Retina (tissue), 1 donor: ENCODE measurements around the gene NEDD4L.

ENCODE experiments used
- DNase-seq: peaks from one replicate; pipeline ENCODE4 v3.0.0-alpha.2; 2016

NEDD4L gene

DNA sequence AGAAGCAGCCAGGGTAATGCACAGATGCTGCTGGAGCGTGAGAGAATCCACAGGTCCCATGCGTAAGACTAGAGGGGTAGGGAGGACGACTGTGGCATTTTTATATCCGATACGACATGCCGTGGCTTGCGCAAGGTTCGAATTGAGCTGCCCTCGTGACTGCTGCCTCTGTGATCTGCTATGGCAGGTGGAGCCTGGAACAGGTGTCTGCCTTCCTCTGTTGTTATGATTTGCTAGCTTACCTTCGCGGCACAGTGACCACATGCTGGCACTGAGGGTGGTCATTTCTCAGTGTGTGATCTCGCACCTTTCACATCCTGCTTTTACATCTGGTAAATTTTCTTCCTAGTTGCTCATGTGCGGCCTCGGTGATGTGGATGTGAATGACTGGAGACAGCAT is 344.7 kb downstream of the NEDD4L start:
- DNase-seq, result no peak

DNA sequence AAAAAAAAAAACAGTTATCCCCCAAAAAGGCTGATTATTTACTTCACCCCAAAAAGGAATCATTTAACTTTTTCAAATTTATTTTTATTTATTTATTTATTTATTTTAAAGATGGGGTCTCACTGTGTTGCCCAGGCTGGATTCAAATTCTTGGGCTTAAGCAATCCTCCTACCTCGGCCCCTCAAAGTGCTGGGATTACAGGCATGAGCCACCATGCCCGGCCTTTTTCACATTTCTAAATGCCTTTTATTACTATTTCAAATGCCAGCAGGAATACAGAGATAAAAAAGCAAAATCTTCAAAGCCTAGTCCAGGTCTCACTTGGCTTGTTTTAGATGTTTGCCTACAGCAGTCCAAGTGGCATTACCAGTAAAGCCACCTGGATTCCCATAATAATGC is 345.7 kb downstream of the NEDD4L start:
- DNase-seq, result no peak

DNA sequence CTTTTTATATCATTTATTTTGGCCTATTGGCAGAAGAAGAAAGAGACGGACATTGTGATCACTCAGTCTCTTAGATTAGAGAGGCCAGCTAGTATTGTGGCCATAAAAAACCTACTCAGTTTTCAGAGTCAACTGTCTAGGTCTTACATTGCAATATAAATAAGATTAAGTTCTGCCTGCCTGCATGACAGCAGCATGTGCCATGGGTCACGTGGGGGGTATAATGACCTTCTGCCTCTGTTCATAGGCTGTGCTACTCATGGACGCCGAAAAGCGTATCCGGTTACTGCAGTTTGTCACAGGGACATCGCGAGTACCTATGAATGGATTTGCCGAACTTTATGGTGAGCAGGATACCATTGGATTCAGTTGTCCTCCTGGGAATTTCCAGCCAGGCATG is 346.4 kb downstream of the NEDD4L start:
- no peak for DNase-seq

DNA sequence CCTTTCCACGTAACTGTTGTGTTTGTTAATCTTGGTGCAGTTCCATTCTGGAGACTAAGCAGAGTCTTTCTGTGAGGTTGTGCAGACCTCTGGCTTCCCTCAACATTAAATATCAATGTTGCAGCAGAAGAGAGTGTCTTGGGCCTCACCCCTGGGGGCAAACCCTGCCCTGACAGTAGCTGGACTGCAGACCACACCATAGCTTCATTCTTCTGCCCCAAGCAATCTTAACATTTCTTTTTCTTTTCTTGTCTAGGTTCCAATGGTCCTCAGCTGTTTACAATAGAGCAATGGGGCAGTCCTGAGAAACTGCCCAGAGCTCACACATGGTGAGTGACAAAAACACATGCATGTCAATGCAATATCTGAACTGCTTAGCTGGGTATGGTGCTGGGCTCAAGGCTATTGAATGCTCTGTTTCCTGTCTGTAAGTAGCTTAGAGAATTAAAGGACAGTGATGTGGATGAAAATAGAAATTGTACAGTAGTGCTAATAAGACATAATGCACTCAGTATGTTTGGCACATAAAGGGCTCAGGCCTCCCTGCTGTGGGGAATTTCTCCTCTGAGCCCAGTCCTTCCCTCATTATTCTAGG is 347.3 kb downstream of the NEDD4L start:
- DNase-seq, result no peak

DNA sequence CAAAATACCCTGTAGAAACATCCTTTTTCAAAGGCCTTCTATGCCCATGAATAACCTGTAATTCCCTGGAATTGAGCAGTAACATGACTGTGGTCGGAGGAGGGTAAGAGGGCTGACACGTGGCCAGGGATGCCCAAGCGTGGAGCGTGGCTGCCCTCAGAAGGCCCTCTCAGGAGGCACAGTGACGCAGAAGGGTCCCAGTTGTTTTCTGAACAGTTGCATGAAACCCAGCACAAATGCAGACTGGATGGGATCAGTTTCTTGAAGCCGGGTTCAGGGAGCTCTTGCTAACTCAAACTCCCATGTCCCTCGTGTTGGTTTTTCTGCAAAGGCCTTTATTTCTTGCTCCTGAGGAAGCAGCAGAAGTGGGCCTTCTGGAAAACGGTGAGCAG is 347.9 kb downstream of the NEDD4L start:
- DNase-seq, result no peak

DNA sequence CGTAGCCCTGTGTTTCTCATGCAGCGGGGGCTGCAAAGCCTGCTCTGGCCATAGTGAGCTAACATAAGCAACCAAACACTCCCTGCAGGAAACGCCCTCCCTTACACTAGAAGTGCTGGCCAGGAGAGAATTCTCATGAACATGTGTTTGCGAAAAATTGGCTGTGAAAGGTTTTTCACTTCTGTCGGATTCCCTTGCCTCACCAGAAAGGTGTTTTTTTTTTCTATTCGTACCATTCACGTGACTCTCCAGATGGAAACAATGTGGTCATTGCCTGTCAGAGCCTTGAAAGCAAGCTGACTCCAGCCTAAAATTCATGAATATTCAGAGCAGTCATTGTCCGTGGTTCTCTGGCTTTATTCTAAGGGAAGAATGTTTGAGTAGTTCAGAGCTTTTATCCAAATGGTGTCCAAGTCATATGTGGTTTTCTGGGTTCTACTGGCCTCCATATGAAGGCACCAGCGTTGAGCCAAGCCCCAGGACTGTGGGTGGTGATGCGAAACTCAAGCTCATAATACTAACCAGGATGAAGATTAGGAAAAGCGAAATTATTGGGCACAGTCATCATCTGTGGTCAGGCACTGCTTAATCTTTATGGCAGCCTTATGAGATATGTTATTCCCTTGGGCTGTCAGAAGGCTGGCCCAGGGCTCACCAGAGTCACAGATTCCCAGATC is 348.4 kb downstream of the NEDD4L start:
- DNase-seq, result no peak

DNA sequence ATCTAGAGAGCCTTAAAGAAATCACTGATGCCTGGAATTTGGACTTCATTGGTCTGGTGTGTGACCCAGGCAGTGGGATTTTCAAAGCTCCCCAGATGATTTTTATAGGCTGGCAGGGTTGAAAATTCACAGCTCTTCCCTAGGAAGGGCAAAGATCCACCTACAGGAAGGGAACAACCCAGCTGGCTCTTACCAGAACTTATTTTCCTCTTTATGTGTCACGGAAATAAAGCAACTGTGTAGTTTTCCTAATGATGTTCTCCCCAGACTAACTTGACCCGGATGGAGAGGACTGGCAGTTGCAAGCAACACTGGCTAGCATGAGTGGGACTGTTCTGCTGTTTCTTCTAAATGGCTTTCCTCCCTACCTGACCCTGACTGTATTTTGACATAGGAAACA is 349.3 kb downstream of the NEDD4L start:
- DNase-seq, result no peak

DNA sequence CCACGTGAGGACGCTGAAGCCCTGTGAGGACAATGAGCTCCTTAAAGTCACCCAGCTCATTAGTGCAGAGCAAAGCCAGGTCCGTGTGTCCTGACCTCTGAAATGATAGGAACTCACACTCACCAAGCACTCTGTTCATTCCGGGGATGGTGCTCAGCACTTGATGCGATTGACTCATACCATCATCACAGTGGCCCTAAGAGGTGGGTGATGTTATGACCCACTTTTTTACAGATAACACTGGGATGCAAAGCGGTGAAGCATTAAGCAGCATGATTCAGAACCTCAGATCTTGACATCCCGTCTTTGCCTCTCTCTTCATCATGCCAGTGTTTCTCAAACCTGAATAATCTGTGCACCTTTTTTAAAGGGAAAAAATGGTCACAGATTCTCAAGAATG is 350.0 kb downstream of the NEDD4L start:
- DNase-seq, result no peak

DNA sequence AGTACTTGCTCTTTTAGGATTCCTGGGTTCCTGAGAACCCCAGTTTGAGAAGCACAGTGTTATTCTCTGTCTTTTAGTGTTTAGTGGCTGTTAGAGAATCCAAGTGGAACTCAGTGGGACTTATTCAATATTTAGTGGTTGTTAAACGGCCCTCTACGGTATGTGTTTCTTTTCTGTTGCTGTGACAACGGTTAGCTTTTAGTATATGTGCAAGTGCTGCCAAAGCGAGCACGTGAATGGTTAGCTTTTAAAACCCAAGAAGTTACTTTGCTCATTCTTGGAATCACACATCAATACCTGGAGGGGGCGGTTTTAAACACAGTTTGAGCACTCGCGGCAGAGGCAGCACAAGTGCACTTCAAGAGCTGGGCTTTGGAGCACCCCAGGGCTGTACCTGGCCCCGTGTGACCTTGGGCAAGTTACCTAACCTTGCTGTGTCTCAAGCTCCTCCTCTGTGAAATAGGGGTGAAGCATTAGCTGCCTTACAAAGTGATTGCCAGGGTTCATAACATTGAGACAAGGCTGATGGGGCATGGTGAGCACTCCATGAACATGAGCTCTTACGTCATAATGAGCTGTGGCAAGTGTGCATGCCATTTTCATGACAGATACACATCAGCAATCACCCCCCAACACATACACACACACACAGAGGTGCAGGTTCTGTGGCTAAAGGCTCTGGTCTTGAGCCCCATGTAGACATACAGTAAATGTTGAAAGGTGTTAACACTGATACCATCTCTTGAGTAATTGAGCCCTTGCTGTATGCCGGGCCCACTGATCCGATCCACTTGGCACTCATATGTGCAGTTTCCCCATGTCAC is 350.8 kb downstream of the NEDD4L start:
- DNase-seq, result no peak

DNA sequence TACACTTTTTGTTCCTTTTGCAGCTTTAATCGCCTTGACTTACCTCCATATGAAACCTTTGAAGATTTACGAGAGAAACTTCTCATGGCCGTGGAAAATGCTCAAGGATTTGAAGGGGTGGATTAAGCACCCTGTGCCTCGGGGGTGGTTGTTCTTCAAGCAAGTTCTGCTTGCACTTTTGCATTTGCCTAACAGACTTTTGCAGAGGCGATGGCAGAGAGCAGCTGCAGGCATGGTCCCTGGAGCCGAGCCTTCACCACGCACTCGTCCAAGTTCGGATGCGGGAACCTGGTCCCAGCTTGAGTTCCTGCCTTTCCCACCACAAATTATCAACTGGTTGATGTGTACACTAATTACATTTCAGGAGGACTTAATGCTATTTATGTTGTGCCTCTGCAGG is 352.1 kb downstream of the NEDD4L start:
- DNase-seq, result no peak

DNA sequence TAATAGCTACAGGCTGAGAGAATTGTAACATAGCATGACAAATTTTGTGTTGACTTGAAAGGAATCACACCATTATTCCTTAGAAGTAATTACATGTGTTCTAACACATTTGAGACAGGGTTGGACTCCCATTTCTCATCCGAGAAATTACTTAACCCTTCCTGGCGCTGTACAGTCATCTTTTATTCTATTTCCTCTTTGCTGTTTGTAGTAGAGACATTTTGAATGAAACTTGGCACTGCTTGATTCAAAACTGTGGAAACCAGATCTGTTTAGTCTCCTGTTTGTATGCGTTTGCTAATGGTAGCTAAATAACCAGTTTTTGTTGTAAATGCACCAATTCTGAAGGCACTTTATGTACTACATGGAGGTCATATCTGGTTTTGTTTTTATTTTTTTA is 352.9 kb downstream of the NEDD4L start:
- no peak for DNase-seq

DNA sequence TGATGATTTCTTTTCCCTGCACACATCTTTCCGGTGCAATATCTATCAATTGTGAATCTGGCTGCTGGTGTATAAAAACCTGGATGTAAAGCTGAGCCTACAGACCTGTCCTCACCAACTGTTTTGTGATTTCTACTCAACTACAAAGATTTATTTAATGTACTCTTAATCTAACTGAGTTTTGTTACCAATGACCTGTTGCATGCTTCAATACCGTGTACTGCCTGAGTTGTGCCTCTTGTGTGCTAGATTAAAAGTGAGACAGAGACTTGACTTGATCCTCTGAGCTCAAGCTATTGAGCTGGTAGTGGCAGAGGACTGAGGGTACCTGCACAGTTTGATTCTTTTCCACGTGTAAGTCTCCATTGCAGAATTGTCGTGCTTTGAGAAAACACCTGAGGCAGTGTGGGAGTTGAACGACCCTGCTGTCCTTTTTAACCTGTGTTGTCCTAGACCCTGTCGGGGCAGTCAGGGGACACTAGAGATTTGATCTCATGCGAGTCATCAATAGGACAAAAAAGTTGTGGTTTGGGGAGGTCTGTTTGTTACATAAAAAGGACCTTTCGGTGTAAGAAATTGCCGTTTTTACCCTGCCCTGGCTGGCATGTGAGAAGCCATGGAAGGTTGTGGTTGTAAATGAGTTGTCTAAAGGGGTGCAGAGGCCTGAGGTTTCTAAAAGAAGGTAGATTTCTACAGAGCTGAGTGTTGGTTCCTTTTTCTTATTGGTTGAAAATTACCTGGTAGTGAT is 353.5 kb downstream of the NEDD4L start:
- DNase-seq, result no peak

DNA sequence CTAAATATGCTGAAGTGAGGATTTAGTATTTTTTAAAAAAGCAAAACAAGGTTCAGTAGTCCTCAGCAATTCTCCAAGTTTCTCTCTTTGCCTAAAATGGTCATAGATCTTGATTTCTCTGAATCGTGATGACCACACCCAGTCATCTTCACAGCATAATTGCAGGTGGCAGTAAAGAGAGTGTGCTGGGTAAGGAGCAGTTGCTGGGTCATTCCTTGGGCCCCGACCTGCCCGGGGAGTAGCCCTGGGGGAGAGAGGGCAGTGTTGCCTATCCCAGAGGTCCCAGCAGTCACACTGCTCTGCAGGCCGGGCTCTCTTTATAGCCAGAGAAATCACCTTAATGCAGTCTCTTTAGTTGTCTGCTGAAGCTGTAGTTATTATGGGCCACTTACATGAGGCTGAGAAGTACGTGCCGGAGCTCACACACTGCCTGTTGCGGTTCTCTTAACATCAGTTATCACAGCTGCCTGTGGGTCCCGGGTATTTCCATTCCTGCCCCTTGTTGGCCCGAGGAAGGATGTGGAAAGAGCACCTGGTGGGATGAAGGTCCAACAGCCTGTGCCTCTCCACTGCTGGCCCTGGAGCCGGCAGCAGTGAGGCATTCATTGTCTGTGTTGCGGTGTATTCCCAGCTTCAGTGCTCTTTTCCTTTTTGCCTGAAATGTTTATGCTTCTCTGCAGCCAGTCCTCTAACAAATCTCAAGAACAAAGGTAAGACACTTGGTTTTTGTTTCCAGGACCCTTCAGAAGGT is 354.8 kb downstream of the NEDD4L start:
- DNase-seq, result no peak

DNA sequence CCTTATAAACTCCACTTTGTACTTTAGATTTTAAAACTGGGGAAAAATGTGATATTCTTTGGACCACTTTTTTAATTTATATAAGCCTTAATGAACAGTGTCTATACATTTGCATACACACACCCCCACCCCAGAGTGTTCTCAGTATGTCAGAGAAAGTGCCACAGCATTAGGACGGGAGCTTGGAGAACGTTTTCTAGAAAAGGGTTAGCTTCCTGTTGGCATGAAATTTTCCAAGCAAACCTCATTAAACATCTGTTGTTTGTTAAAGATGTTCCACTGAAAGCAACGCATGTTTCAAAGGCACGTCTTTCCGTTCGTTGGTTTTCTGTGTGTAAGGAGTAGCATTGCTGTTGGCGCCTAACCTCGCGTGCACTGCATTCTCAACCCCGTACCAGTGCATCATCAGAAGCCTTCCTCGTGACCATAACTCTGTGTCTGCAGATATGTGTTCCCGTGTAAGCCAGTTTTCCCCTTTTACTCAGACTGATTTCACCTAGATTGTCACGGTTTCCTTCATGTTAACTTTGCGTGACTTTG is 356.4 kb downstream of the NEDD4L start:
- no peak for DNase-seq

DNA sequence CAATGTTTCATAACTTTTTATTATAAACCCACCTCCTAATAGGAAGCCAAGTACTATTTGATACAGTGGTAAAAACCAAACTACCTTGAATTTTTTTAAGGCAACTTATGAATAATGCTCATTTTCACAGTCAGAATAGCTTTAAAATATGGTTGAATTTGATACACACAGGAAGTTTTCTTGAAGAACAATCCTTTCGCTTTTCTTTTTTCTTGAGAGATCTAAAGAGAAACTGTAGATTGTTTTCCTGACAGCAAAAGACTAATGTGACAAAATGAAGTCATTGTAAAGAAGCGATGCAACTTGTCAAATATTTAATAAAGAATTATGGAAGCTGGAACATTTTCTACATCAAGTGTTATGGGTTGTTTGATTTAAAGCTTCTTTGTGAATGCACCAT is 357.2 kb downstream of the NEDD4L start:
- no peak for DNase-seq

DNA sequence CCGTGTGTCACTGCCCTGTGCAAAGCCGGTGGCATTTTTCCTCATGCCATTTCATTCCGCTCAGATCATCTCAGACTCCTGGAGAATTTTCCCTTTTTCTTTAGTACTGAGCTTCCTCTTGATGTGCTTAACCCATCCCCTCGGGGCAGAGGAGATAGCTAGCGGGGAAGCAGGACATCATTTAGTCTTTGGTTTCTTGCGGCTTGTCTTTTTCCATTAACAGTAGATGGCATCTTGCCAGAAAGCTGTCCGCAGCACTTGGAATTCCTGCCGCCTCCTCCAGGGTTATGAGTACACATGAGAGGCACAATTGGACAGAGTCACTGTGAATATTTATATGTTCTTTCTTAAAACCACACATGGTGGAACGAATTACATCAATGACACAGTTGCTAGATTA is 358.2 kb downstream of the NEDD4L start:
- DNase-seq, result no peak

DNA sequence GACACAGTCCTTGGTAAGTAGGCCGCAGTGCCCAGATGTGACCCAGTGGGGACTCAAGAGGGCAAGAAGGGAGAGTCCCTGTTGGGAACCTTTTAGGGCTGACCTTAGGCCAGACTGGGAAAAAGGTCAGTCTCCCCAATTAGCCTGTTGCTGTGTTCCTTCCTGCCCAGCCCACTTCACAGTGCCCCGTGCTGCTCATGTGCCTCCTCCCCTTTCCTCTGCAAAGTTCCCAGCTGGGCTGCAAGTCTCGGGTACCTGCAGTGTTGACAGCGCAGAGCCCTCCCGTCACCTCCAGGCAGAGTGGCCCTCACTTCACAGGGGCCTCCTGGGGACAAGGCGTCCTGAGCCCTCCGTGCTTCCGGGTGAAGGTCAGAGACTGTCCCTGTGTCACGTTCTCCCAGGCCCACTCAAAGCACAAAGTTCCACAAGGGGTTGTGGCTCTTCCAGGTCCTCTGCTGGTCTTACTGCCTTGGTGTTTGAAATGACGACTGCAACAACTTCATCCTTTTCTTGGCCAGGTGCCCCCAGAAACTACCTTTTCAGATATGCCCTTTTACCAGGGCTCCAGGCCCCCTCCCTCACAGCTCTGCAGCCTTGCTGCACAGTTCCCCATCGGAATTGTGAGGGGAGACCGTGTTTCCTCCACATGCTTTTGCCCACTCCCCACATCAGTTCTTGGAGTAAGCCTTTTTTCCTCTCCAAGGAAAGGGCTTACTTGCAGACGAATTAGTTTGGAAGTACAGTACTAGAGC is 359.1 kb downstream of the NEDD4L start:
- DNase-seq, result peak; percentile 42

DNA sequence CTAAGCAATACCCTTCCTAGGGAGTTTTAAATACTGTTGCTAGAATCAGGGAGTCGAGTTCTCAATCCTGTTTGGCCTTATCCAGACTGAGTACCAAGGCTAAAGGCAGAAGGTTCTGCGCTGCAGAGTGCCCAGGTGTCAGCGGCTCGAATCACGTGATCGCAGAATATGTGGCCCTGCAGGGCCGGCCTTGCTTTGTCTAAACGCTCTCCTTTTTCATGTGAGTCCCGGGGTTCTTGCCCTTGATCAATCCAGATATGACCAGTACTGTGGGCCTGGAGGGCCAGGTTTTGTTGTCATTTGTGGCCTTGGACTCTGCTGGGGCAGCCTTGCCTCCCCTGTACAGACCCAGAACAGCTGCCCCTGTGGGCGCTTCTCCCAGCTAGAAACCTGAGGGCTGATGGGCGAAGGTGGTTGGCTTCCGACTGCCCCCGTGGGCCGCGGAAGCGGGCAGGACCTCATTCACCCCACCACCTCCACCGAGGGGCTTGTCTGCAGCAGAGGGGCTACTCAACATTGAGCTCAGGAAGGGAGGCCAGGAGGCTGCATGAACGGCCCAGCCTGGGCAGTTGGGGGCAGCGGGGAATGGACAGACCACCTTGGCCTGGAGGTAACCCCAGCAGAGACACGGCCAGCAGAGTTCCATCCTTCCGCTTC is 359.9 kb downstream of the NEDD4L start:
- no peak for DNase-seq

DNA sequence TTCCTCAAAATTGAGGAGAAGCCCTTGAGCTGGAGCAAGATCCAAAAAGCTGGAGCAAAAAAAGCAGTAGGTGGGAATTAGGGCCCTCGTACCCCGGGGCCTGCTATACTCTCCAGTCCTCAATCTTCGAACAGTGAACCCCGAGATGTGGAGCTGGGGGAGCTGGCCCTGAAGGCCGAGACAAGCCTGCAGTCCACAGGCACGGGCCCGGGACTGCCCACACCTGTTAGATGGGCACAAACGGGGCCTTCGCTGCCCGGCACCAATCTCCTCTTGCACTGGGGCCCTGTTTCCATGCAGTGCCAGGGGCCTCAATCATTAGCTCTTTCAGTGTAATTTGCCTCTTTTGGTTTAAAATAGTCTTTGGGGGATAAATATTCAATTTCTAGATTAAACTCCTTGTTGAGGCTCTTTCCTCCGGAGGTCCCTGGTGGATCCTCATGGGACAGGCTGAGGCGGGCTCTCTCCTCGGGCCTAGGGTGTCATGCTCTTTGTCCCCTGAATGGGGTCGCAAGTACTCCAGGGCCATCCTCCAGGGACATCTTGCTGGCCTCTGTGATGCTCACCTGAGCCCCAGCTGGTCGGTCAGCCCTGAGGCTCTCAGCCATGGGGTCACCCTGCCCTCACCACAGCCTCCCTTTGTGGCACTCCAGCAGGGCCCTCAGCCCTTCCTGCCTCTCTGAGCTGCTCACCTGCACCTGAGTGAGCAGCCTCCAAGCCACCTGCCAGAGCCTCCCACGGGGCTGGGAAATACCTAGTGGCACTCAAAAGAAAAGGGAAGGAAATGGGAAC is 361.3 kb downstream of the NEDD4L start:
- no peak for DNase-seq

DNA sequence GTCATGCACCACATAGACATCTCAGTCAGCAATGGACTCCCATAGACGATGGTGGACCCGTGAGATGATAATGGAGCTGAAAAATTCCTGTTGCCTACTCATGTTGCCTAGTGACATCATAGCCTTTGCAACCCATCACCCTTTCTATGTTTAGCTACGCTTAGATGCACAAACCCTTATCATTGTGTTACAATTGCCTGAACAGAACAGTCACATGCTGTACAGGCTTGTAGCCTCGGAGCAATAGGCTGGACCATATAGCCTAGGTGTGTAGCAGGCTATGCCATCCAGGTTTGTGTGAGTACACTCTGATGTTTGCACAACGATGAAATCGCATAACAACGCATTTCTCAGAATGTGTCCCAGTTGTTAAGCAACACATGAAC is 363.2 kb downstream of the NEDD4L start:
- no peak for DNase-seq
